ENCODE measurements around the gene EIF4G3.
"Not testable (repeated sequence)": the region's sequence is repeated elsewhere in the genome, so short reads cannot be mapped to it uniquely, and the experiment has no call there.

The EIF4G3 gene

GRCh38 chr1:21034725-21035628 is 141.7 kb downstream of the EIF4G3 start:
- no peak for DNase-seq (ENCODE audit: low read depth in 2 of 2, low spot score in 1 of 2)

GRCh38 chr1:21032741-21033140 is 144.0 kb downstream of the EIF4G3 start:
- no peak for DNase-seq (ENCODE audit: low read depth in 2 of 2, low spot score in 1 of 2)

GRCh38 chr1:21030181-21030580 is 146.5 kb downstream of the EIF4G3 start:
- DNase-seq (ENCODE audit: low read depth in 2 of 2, low spot score in 1 of 2) = no peak

GRCh38 chr1:21028520-21029145 is 148.1 kb downstream of the EIF4G3 start:
- DNase-seq (ENCODE audit: low read depth in 2 of 2, low spot score in 1 of 2) = no peak

GRCh38 chr1:21027805-21028204 is 148.9 kb downstream of the EIF4G3 start:
- DNase-seq (ENCODE audit: low read depth in 2 of 2, low spot score in 1 of 2) = no peak

- no peak for DNase-seq (ENCODE audit: low read depth in 2 of 2, low spot score in 1 of 2)
Observed at GRCh38 chr1:21024918-21025317, 151.8 kb downstream of the EIF4G3 start.

GRCh38 chr1:21024136-21024896 is 152.4 kb downstream of the EIF4G3 start:
- not testable (repeated sequence) for DNase-seq (ENCODE audit: low read depth in 2 of 2, low spot score in 1 of 2)

- peak in 1 of 2 donors; percentile 5 for DNase-seq (ENCODE audit: low read depth in 2 of 2, low spot score in 1 of 2)
Observed at GRCh38 chr1:21022279-21023040, 154.2 kb downstream of the EIF4G3 start.

GRCh38 chr1:21021311-21021710 is 155.4 kb downstream of the EIF4G3 start:
- no peak for DNase-seq (ENCODE audit: low read depth in 2 of 2, low spot score in 1 of 2)

GRCh38 chr1:21020151-21020550 is 156.5 kb downstream of the EIF4G3 start:
- DNase-seq (ENCODE audit: low read depth in 2 of 2, low spot score in 1 of 2) = no peak

GRCh38 chr1:21018673-21019072 is 158.0 kb downstream of the EIF4G3 start:
- no peak for DNase-seq (ENCODE audit: low read depth in 2 of 2, low spot score in 1 of 2)

GRCh38 chr1:21013510-21013909 is 163.2 kb downstream of the EIF4G3 start:
- no peak for DNase-seq (ENCODE audit: low read depth in 2 of 2, low spot score in 1 of 2)

- DNase-seq (ENCODE audit: low read depth in 2 of 2, low spot score in 1 of 2) = no peak
Observed at GRCh38 chr1:21012937-21013336, 163.8 kb downstream of the EIF4G3 start.

GRCh38 chr1:21007876-21008275 is 168.8 kb downstream of the EIF4G3 start:
- DNase-seq (ENCODE audit: low read depth in 2 of 2, low spot score in 1 of 2) = no peak

GRCh38 chr1:21005466-21006239 is 171.0 kb downstream of the EIF4G3 start:
- no peak for DNase-seq (ENCODE audit: low read depth in 2 of 2, low spot score in 1 of 2)

- no peak for DNase-seq (ENCODE audit: low read depth in 2 of 2, low spot score in 1 of 2)
Observed at GRCh38 chr1:21003281-21004045, 173.2 kb downstream of the EIF4G3 start.

- DNase-seq (ENCODE audit: low read depth in 2 of 2, low spot score in 1 of 2) = no peak
Observed at GRCh38 chr1:21001042-21001441, 175.7 kb downstream of the EIF4G3 start.

- no peak for DNase-seq (ENCODE audit: low read depth in 2 of 2, low spot score in 1 of 2)
Observed at GRCh38 chr1:21000245-21000594, 176.5 kb downstream of the EIF4G3 start.

- no peak for DNase-seq (ENCODE audit: low read depth in 2 of 2, low spot score in 1 of 2)
Observed at GRCh38 chr1:20999525-21000244, 177.0 kb downstream of the EIF4G3 start.

Measured in stimulated activated CD8-positive, alpha-beta memory T cell treated with anti-CD3 and anti-CD28 coated beads, Interleukin-4, amount 100 ng/mL, for 4 hours (primary cell).